HEK293 (cell line): ENCODE results near the gene SQSTM1.

Experiments
- CTCF ChIA-PET: fragments of 350-600 bp; formaldehyde crosslinking; extraction: SDS; loops from one replicate; lab custom pipeline; 2021; ENCODE audit warnings: antibody characterized with exemption; lab: Yijun Ruan, JAX
- POLR2A ChIA-PET: fragments of 300-600 bp; formaldehyde crosslinking; extraction: SDS; loops from one replicate; lab custom pipeline; 2020; ENCODE audit warnings: antibody characterized with exemption, inconsistent platforms; lab: Yijun Ruan, JAX
- H3K27ac ChIP-seq: fragments of 200-500 bp; sonication (Bioruptor generic); 2 replicates; pipeline ENCODE4 v1.5.1; 2014; ENCODE audit warnings: low read depth, low read length, control low read depth, inconsistent platforms; ENCODE audit errors: extremely low read depth
- H3K36me3 ChIP-seq, 2 experiments: fragments of 200-500 bp in 1 of 2; sonication (Bioruptor generic) in 1 of 2; 1 replicate in 1 of 2; 2 replicates in 1 of 2; pipeline ENCODE4 v1.5.1; 2014 to 2017; ENCODE audit warnings: inconsistent platforms in 2 of 2, low read length in 2 of 2; ENCODE audit not compliant: control insufficient read depth in 2 of 2, insufficient read depth in 1 of 2
- H3K4me1 ChIP-seq: fragments of 200-500 bp; sonication (Bioruptor generic); 2 replicates; pipeline ENCODE4 v1.5.1; 2014; ENCODE audit warnings: mild to moderate bottlenecking, low read length, inconsistent platforms; ENCODE audit not compliant: control insufficient read depth, insufficient read depth
- H3K4me3 ChIP-seq: 2 replicates; pipeline ENCODE4 v1.5.1; 2011; ENCODE audit warnings: low read depth, mild to moderate bottlenecking, control low read depth, low read length, moderate library complexity
- H3K9me3 ChIP-seq: fragments of 200-500 bp; sonication (Bioruptor generic); 2 replicates; pipeline ENCODE4 v1.5.1; 2014; ENCODE audit warnings: low read depth, low read length, inconsistent platforms; ENCODE audit not compliant: control insufficient read depth, insufficient read depth
- BCL11B ChIP-seq: fragments of 450-650 bp; formaldehyde crosslinking; IDR thresholded peaks from 2 replicates; pipeline ENCODE4 v1.5.1; 2016; ENCODE audit warnings: low read depth, missing biosample characterization, missing genetic modification characterization
- HOXA7 ChIP-seq: sonication (generic); formaldehyde crosslinking; IDR thresholded peaks from 2 replicates; pipeline ENCODE4 v1.8.1; 2022; ENCODE audit warnings: missing genetic modification reagents, borderline replicate concordance
- KLF10 ChIP-seq: fragments of 450-650 bp; IDR thresholded peaks from 2 replicates; pipeline ENCODE4 v1.5.1; 2018; ENCODE audit warnings: missing biosample characterization, mild to moderate bottlenecking, missing genetic modification characterization
- TSHZ1 ChIP-seq: fragments of 450-650 bp; formaldehyde crosslinking; IDR thresholded peaks from 2 replicates; pipeline ENCODE4 v1.5.1; 2016; ENCODE audit warnings: missing biosample characterization, missing genetic modification characterization, borderline replicate concordance
- YY1 ChIP-seq: fragments of 450-650 bp; formaldehyde crosslinking; IDR thresholded peaks from 2 replicates; pipeline ENCODE4 v1.5.1; 2018; ENCODE audit warnings: missing biosample characterization, missing genetic modification characterization
- ZBTB20 ChIP-seq: fragments of 450-650 bp; formaldehyde crosslinking; IDR thresholded peaks from 2 replicates; pipeline ENCODE4 v1.5.1; 2016; ENCODE audit warnings: missing biosample characterization, missing genetic modification characterization
- ZBTB44 ChIP-seq: fragments of 450-650 bp; IDR thresholded peaks from 2 replicates; pipeline ENCODE4 v1.5.1; 2018; ENCODE audit warnings: missing biosample characterization, mild to moderate bottlenecking, missing genetic modification characterization
- ZBTB6 ChIP-seq: fragments of 450-650 bp; formaldehyde crosslinking; IDR thresholded peaks from 2 replicates; pipeline ENCODE4 v1.5.1; 2017; ENCODE audit warnings: missing biosample characterization, missing genetic modification characterization
- ZFHX2 ChIP-seq: fragments of 450-650 bp; formaldehyde crosslinking; conservative IDR thresholded peaks from 2 replicates; pipeline ENCODE4 v1.5.1; 2016; ENCODE audit warnings: missing biosample characterization, missing genetic modification characterization
- ZFP37 ChIP-seq: fragments of 450-650 bp; formaldehyde crosslinking; IDR thresholded peaks from 2 replicates; pipeline ENCODE4 v1.5.1; 2016; ENCODE audit warnings: missing biosample characterization, missing genetic modification characterization
- ZNF140 ChIP-seq: fragments of 450-650 bp; formaldehyde crosslinking; IDR thresholded peaks from 2 replicates; pipeline ENCODE4 v1.5.1; 2016; ENCODE audit warnings: missing biosample characterization, missing genetic modification characterization
- ZNF146 ChIP-seq: fragments of 450-650 bp; formaldehyde crosslinking; IDR thresholded peaks from 2 replicates; pipeline ENCODE4 v1.5.1; 2016; ENCODE audit warnings: missing biosample characterization, missing genetic modification characterization
- ZNF174 ChIP-seq: fragments of 450-650 bp; formaldehyde crosslinking; IDR thresholded peaks from 2 replicates; pipeline ENCODE4 v1.5.0; 2017; ENCODE audit warnings: missing biosample characterization, mild to moderate bottlenecking, missing genetic modification characterization
- ZNF26 ChIP-seq: fragments of 450-650 bp; formaldehyde crosslinking; IDR thresholded peaks from 2 replicates; pipeline ENCODE4 v1.5.1; 2016; ENCODE audit warnings: missing biosample characterization, missing genetic modification characterization
- ZNF302 ChIP-seq: fragments of 450-650 bp; formaldehyde crosslinking; IDR thresholded peaks from 2 replicates; pipeline ENCODE4 v1.5.1; 2016; ENCODE audit warnings: missing biosample characterization, missing genetic modification characterization, low read depth
- ZNF37A ChIP-seq: fragments of 450-650 bp; IDR thresholded peaks from 2 replicates; pipeline ENCODE4 v1.5.1; 2018; ENCODE audit warnings: missing biosample characterization, missing genetic modification characterization
- ZNF426 ChIP-seq: fragments of 450-650 bp; formaldehyde crosslinking; IDR thresholded peaks from 2 replicates; pipeline ENCODE4 v1.5.1; 2017; ENCODE audit warnings: missing biosample characterization, missing genetic modification characterization, mild to moderate bottlenecking, inconsistent platforms, moderate library complexity
- ZNF521 ChIP-seq: fragments of 450-650 bp; formaldehyde crosslinking; IDR thresholded peaks from 2 replicates; pipeline ENCODE4 v1.5.1; 2017; ENCODE audit warnings: missing biosample characterization, mild to moderate bottlenecking, missing genetic modification characterization
- ZNF610 ChIP-seq: fragments of 450-650 bp; formaldehyde crosslinking; IDR thresholded peaks from 2 replicates; pipeline ENCODE4 v1.5.1; 2016; ENCODE audit warnings: missing biosample characterization, missing genetic modification characterization, borderline replicate concordance
- ZNF654 ChIP-seq: fragments of 450-650 bp; formaldehyde crosslinking; IDR thresholded peaks from 2 replicates; pipeline ENCODE4 v1.5.1; 2016; ENCODE audit warnings: low read depth, missing biosample characterization, missing genetic modification characterization
- ZNF747 ChIP-seq: fragments of 450-650 bp; formaldehyde crosslinking; IDR thresholded peaks from 2 replicates; pipeline ENCODE4 v1.5.1; 2016; ENCODE audit warnings: missing biosample characterization, missing genetic modification characterization
- ZNF776 ChIP-seq: fragments of 450-650 bp; formaldehyde crosslinking; IDR thresholded peaks from 2 replicates; pipeline ENCODE4 v1.5.0; 2017; ENCODE audit warnings: missing biosample characterization, missing genetic modification characterization, borderline replicate concordance
- ZSCAN18 ChIP-seq: fragments of 450-650 bp; formaldehyde crosslinking; IDR thresholded peaks from 2 replicates; pipeline ENCODE4 v1.5.1; 2016; ENCODE audit warnings: missing biosample characterization, missing genetic modification characterization
- ZSCAN5A ChIP-seq: fragments of 450-650 bp; formaldehyde crosslinking; IDR thresholded peaks from 2 replicates; pipeline ENCODE4 v1.5.1; 2016; ENCODE audit warnings: missing biosample characterization, missing genetic modification characterization

Gene SQSTM1

GRCh38 chr5:179818746-179819295 is 1.9 kb upstream of the SQSTM1 start (continued):
- TF ChIP-seq ZBTB44 (tag by site-specific recombination) (peak; percentile 77; the same call in 1 of the 2 replicates), ZNF747 (tag by site-specific recombination) (no peak), HOXA7 (no peak), YY1 (tag by site-specific recombination) (0 out of 2 replicates have a peak, but pooled peaks have one; percentile 28), ZNF654 (tag by site-specific recombination) (no peak), ZSCAN5A (tag by site-specific recombination) (0 out of 2 replicates have a peak, but pooled peaks have one; percentile 52), TSHZ1 (tag by site-specific recombination) (peak; percentile 83; the same call in 1 of the 2 replicates), ZNF37A (tag by site-specific recombination) (no peak), ZSCAN18 (tag by site-specific recombination) (no peak), ZNF146 (tag by site-specific recombination) (0 out of 2 replicates have a peak, but pooled peaks have one; percentile 26), ZNF610 (peak; percentile 72; the same call in 1 of the 2 replicates), ZBTB6 (tag by site-specific recombination) (0 out of 2 replicates have a peak, but pooled peaks have one; percentile 37), ZBTB20 (tag by site-specific recombination) (peak; percentile 48; the same call in 1 of the 2 replicates)

- CTCF ChIA-PET = interaction anchor here (0.7 kb wide), 1 partner anchor 14 kb away, joined by 3 read pairs; no protein-coding TSS in a partner anchor
- Histone ChIP-seq H3K36me3 (peaks cover 5 to 39% of the 10 kb centered on the region in 2 experiments; a peak in 2 of 3 replicates), H3K9me3 (no peaks in the 10 kb centered on the region), H3K27ac (peak overlapping the region; percentile 92), H3K4me3 (peak overlapping the region; percentile 21; the same call in 1 of the 2 replicates), H3K4me1 (peaks cover 19% of the 10 kb centered on the region)
- POLR2A ChIA-PET = interaction anchor here (0.6 to 1.7 kb wide), 7 partner anchors 8 to 1296 kb away, joined by 3 to 28 read pairs (median 4); partner anchors contain the start of genes MGAT4B and MRNIP
- TF ChIP-seq ZFHX2 (tag by site-specific recombination) (peak; percentile 60), ZNF426 (no peak), ZNF26 (tag by site-specific recombination) (no peak), ZFP37 (tag by site-specific recombination) (no peak), ZNF521 (tag by site-specific recombination) (no peak), KLF10 (tag by site-specific recombination) (no peak; the same call in 1 of the 2 replicates), ZNF776 (tag by site-specific recombination) (no peak), ZNF302 (tag by site-specific recombination) (no peak), ZNF140 (tag by site-specific recombination) (no peak), BCL11B (peak; percentile 43; the same call in 1 of the 2 replicates), ZNF174 (tag by site-specific recombination) (no peak)
Measured at GRCh38 chr5:179819296-179820126, 1.2 kb upstream of the SQSTM1 start.
